ENCODE results near the gene PLB1. TPM values are rescaled to one million over a fixed set of nuclear protein-coding genes. Genes with fewer than 3 reads are reported as not detected.
"Not testable (repeated sequence)": the region's sequence is repeated elsewhere in the genome, so short reads cannot be mapped to it uniquely, and the experiment has no call there.

The PLB1 gene
- total and polyA plus RNA-seq, 8 donors, result 0.45 to 18.8 (median 3.4) TPM

GRCh38 chr2:28547223-28547860, 51.5 kb downstream of the PLB1 start:
- intact Hi-C loops (cut with DNase I; ENCODE audit: low total_unique reads), result no loop called here
- no peaks in the 10 kb centered on the region for H3K9me3 ChIP-seq
- H3K27ac ChIP-seq, result no peak overlapping the region
- H3K27me3 ChIP-seq, result no peaks in the 10 kb centered on the region
- TF ChIP-seq CTCF (IDR thresholded peaks at IDR 0.05) (no peak), EP300 (IDR thresholded peaks at IDR 0.05) (no peak), POLR2AphosphoS5 (IDR thresholded peaks at IDR 0.05) (no peak), POLR2A (IDR thresholded peaks at IDR 0.05) (no peak)
- H3K4me3 ChIP-seq, result no peak overlapping the region
- H3K4me1 ChIP-seq, result peaks cover 0 to 18% (median 0%) of the 10 kb centered on the region in 4 donors
- 69 to 84% (median 73%) methylated on average over 7 of the region's 7 CpGs for WGBS, 5 donors
- no peak for DNase-seq
- H3K36me3 ChIP-seq, result no peaks in the 10 kb centered on the region

DNA sequence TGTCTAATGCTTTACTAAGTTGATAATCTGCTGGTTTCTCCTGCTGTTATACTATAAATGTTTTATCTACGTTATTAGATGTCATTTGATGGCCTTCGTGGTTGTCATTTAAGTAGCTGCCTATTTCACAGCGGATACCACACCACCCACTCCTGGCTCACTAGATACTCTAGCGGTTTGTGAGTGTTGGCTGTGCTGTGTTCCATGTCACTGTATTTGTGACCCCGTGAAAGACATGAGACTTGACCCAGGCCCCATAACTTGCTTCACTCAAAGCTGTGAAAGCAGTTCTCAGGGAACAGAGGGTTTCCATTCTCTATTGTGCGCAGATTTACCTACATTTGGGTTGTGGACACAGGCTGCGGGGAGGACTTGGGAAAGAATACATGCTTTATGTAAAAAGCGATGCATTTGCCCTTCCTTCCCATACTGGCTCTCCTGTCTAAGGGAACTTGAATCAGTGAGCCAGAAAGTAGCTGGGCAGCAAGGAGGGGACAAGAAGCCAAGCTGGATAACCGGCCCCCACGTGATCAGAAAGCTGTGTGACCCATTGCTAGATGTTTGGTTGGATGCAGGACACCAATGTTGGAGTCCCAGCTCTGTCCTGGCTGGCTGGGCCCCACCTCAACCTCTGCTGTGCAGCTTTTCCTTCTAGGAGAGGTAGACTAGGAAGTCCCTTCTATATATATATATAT, 52.2 kb downstream of the PLB1 start:
- DNase-seq, result no peak
- no peak overlapping the region for H3K27ac ChIP-seq

DNA sequence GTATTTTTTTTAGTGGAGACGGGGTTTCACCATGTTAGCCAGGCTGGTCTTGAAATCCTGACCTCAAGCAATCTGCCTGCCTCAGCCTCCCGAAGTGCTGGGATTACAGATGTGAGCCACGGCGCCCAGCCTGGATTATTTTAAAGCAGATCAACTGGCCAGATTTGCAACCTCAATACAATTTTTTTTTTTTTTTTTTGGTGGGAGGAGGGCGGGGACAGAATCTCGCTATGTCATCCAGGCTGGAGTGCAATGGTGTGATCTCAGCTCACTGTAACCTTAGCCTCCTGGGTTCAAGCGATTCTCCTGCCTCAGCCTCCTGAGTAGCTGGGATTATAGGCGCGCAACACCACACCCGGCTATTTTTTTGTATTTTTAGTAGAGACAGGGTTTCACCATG, 54.5 kb downstream of the PLB1 start:
- not testable (repeated sequence) for DNase-seq
- 87 to 94% (median 90%) methylated on average over 10 of the region's 10 CpGs for WGBS, 5 donors

More for the DNA sequence above, 52.2 kb downstream of the PLB1 start:
- 88 to 90% (median 88%) methylated on average over 10 of the region's 10 CpGs for WGBS, 5 donors
- H3K36me3 ChIP-seq, result no peaks in the 10 kb centered on the region
- intact Hi-C loops (cut with DNase I; ENCODE audit: low total_unique reads), result no loop called here
- H3K27me3 ChIP-seq, result no peaks in the 10 kb centered on the region
- peaks cover 0 to 18% (median 0%) of the 10 kb centered on the region in 4 donors for H3K4me1 ChIP-seq
- H3K4me3 ChIP-seq, result no peak overlapping the region
- H3K9me3 ChIP-seq, result no peaks in the 10 kb centered on the region
- TF ChIP-seq POLR2AphosphoS5 (IDR thresholded peaks at IDR 0.05), result no peak
- no peak for TF ChIP-seq EP300 (IDR thresholded peaks at IDR 0.05)
- no peak for TF ChIP-seq POLR2A (IDR thresholded peaks at IDR 0.05)

GRCh38 chr2:28552045-28552823, 56.4 kb downstream of the PLB1 start:
- WGBS, 5 donors, result 55 to 69% (median 62%) methylated on average over 3 of the region's 3 CpGs
- Histone ChIP-seq H3K9me3 (no peaks in the 10 kb centered on the region), H3K27ac (no peak overlapping the region), H3K36me3 (no peaks in the 10 kb centered on the region), H3K4me1 (no peaks in the 10 kb centered on the region), H3K4me3 (no peak overlapping the region), H3K27me3 (no peaks in the 10 kb centered on the region)
- DNase-seq, result no peak
- TF ChIP-seq EP300 (IDR thresholded peaks at IDR 0.05) (no peak), POLR2AphosphoS5 (IDR thresholded peaks at IDR 0.05) (no peak), POLR2A (IDR thresholded peaks at IDR 0.05) (no peak), CTCF (IDR thresholded peaks at IDR 0.05) (no peak)
- intact Hi-C loops (cut with DNase I; ENCODE audit: low total_unique reads), result no loop called here

More for the DNA sequence above, 54.5 kb downstream of the PLB1 start:
- H3K4me3 ChIP-seq; H3K27ac ChIP-seq; H3K36me3 ChIP-seq; H3K27me3 ChIP-seq; intact Hi-C loops (cut with DNase I; ENCODE audit: low total_unique reads); H3K4me1 ChIP-seq; H3K9me3 ChIP-seq: not testable (repeated sequence)

DNA sequence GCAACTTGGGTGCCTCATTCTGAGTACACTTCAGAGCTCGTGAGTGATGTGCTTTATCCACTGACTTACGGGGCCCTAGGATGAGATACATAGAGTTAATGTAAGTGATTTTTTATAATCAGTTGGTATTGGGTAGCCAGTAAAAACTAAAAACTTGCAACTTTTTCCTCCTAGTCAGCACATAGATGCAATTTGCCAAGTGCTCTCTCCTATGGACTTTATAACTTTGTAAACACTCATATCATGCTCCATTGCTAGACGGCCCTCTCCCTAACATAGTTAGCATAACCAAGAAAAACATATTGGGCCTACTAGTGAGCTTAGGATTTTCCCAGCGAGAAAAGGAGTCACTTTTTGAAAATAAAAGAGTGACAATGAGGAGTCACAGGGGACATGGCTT, 60.4 kb downstream of the PLB1 start:
- no peak overlapping the region for H3K4me3 ChIP-seq
- WGBS, 5 donors, result 63 to 75% (median 70%) methylated on average over 4 of the region's 4 CpGs
- no peak for DNase-seq
- no peaks in the 10 kb centered on the region for H3K36me3 ChIP-seq
- intact Hi-C loops (cut with DNase I; ENCODE audit: low total_unique reads), result no loop called here
- H3K27ac ChIP-seq, result no peak overlapping the region
- no peaks in the 10 kb centered on the region for H3K4me1 ChIP-seq
- no peaks in the 10 kb centered on the region for H3K9me3 ChIP-seq
- TF ChIP-seq EP300 (IDR thresholded peaks at IDR 0.05), result no peak
- no peak for TF ChIP-seq POLR2A (IDR thresholded peaks at IDR 0.05)
- no peak for TF ChIP-seq POLR2AphosphoS5 (IDR thresholded peaks at IDR 0.05)
- TF ChIP-seq CTCF (IDR thresholded peaks at IDR 0.05), result no peak
- H3K27me3 ChIP-seq, result no peaks in the 10 kb centered on the region

All from stomach (tissue), 9 donors.